Embryonic facial prominence (tissue), 1 donor: ENCODE results near the gene CAVIN4.

Source experiments
- DNase-seq: peaks from one replicate; pipeline ENCODE4 v3.0.0-alpha.2; 2016; ENCODE audit errors: extremely low spot score

CAVIN4 gene

GRCh38 chr9:100577776-100578448 lies at the start of gene CAVIN4:
CAVIN4 (plus strand) TSS chr9:100578079; CDS start chr9:100578144, 65 bp downstream.
- no peak for DNase-seq

DNA sequence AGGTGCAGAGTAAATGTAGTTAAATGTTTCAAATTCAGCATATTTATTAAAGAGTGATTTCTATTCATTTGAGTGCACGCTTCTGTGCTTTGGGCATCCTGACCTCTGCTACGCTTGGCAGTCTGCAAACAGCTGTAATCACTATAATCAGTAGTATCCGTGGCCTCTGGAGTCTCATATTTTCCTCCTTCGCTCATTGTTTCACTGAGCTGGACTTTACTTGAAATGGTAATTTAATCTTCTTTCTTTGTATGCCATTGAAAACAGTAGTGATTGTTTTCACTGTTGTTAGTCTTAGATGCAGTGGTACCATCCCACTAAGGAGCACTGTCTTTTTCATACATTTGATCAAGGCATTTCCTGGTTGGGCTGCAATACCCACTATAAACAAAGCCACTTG lies 43.5 kb upstream of the CAVIN4 start:
- DNase-seq: no peak

- no peak for DNase-seq
Measured at GRCh38 chr9:100540327-100540726, 37.6 kb upstream of the CAVIN4 start.

- no peak for DNase-seq
Measured at GRCh38 chr9:100549048-100549447, 28.8 kb upstream of the CAVIN4 start.

DNA sequence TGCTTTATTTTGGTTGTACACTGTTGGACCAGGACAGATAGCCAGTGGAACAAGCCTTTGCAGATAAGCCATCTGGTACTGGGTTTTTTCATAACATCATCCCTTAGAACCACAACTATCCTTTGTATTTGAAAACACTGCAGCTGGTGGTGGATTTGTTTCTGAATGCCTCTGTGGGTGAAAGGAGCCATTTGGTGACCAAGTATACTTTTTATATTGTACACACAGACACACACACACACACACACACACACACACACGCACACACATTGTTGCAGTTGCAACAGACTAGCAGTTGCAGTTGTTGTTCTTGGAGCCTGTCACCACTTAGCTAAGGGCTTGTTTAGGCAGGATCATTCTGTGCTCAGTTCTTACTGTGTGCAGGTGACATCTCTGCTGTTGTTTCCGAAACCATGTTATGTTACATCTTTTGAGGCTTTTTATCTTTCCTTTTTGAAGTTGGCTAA lies 22.9 kb upstream of the CAVIN4 start:
- DNase-seq: no peak

DNA sequence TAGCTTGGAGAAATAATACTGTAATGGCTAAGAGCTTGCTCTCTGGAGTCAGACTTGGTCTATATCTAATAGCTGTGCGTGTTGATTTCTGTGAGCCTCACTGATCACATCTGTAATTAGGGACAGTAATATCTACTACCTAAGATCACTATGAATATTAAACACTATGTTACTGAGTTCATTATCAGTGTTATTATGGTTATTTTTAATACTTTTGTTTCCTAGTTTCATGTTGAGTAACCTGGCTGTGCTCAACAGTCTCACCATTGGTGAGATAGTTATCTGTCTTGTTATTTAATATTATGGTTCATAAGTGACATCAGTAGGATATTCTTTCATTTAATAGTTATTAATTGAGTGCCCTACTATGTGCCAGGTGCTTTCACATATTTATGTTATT lies 22.4 kb upstream of the CAVIN4 start:
- no peak for DNase-seq

GRCh38 chr9:100557053-100557452 lies 20.8 kb upstream of the CAVIN4 start:
- no peak for DNase-seq

- no peak for DNase-seq
Measured at GRCh38 chr9:100561256-100561655, 16.6 kb upstream of the CAVIN4 start.

DNA sequence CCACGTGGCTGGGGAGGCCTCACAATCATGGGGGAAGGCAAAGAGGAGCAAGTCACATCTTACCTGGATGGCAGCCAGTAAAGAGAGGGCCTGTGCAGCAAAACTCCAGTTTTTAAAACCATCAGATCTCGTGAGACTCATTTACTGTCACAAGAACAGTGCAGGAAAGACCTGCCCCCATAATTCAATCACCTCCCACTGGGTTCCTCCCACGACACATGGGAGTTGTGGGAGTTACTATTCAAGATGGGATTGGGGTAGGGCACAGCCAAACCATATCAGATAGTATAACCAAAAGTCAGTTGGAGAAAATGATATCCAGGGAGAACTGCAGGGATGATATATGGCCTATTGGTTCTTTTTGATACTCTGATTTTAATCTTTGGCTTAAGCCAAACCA lies 10.0 kb upstream of the CAVIN4 start:
- DNase-seq: no peak

GRCh38 chr9:100573655-100574260 lies 4.1 kb upstream of the CAVIN4 start:
- DNase-seq: no peak

DNA sequence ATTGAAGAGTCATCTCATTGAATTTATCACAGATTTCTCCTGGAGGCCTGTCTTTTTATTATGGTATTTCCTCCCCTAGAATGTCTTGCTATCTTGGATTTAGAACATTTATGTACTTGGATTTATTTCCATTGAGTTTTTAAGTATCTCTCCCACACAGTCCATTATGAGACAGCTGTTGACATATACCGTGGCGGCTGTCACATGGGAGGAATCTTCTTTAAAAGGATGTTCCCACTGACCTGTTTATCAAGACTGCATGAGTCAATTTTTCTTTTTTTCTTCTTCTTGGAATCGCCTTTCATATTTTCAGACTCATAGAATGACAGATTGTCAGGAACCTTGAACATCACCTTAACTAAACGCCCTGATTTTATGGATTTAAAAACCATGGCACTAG lies 2.9 kb upstream of the CAVIN4 start:
- no peak for DNase-seq

DNA sequence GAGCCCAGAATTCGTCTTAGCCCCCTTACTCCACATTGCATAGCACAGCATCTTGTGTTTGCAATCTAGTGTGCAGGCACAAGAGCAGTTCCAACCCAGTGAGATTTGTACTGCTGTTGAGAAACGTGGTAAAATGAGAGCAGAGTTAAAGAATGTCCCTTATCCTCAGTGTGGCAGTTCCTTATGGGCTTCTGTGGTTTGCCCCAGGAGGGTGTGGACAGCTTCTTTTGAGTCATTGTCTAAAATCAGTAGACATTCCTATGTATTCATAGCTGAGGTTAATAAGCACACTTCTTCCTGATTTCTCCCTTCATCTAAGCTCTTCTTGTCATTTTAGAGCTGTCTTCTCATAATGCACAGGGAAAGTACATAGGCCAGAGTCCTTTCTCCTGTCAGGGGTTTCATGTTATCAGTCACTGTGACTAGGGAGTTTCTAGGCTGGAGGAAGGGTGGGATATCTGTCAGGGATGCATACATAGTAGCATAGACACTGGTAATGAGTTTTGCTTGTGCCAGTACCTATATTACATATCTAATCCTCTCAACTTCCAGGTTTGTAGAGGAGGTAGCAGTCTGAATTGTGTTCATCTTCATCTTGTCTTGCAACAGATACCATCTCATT lies 2.0 kb upstream of the CAVIN4 start:
- DNase-seq: no peak

- no peak for DNase-seq
Measured at GRCh38 chr9:100578610-100579009, 731 bp downstream of the CAVIN4 start.

DNA sequence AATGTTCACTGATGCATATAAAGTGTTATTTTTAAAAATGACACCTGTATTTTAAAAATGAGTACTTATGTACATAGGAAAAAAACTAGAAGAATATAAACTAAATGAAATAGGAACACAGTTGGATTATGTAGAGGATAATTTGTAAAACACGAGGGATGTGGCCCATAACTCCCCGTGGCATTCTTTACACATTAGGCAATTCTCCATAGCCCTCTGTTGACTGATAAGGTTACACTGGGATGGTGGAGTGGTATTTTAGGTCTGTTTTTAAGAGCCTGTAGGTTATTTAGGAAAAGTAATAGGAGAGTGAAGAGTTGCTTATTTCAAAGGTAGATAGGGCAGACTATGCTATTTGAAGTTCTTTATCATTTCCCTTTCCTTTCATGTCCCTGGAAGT lies 1.8 kb downstream of the CAVIN4 start:
- no peak for DNase-seq

DNA sequence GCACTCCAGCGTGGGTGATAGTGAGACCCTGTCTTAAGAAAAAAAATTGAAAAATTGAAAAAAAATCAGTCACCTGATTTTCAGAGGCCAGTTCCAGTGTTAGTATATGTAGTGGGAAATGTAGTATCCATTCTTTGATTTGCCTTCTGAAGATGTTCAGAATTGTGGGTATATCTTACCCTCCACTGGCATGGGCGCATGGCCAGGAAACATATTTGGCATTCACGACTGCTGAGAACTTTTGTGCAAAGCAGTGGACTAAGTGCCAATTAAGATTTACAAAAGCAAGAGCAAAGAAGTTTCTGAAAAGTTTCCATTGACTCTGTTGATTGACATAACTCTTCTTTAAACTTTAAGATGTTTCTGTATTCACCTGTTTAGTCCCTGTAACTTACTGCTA lies 2.4 kb downstream of the CAVIN4 start:
- no peak for DNase-seq

- no peak for DNase-seq
Measured at GRCh38 chr9:100581081-100581480, 3.2 kb downstream of the CAVIN4 start.

GRCh38 chr9:100581661-100582060 lies 3.8 kb downstream of the CAVIN4 start:
- no peak for DNase-seq

DNA sequence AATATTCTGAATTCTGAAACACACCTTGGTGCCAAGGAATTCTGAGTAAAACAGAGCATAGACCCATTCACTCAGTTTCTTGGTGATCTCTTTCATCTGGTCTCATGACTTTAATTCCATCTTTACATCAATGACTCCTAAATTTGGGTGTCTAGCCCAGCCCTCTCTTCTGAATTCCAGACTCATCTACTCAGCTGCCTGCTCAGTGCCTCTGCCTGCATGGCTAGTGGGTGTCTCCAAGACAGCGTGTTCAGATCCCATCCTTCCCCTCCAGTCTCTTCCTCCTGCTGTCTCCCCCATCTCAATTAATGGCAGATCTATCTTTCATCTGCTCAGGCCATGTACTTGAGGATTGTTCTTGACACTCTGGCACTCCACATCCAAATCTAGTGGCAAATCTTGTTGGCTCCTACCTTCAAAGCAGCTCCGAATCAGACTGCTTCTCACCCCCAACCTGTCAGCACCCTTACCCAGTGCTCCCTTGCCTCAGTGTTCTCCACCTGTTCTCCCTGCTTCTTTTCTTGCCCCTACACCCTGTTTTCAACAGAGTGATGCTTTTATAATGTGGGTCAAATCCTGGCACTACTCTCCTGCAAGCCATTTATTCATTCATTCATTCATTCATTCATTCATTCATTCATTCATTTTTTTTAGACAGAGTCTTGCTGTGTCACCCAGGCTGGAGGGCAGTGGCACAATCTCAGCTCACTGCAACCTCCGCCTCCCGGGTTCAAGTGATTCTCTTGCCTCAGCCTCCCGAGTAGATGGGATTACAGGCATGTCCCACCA lies 5.3 kb downstream of the CAVIN4 start:
- no peak for DNase-seq

DNA sequence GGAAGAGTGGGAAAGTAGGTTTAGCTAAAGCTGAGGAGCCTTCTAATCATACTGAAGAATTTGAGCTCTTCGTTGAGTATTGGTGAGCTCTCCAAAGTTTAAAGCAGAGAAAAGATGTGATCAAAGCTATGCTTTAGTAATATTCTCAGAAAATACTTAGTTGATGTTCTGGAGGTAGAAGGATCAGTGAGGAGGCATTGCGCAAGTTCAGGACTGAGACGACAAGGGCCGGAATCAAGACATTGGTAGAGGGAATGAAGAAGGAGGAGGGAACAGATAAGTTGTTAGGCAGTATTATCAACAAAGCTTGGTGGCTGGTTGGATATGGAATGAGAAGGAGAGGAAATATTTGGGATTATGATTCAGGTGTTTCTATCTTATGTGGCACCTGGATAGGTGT lies 7.1 kb downstream of the CAVIN4 start:
- DNase-seq: no peak

DNA sequence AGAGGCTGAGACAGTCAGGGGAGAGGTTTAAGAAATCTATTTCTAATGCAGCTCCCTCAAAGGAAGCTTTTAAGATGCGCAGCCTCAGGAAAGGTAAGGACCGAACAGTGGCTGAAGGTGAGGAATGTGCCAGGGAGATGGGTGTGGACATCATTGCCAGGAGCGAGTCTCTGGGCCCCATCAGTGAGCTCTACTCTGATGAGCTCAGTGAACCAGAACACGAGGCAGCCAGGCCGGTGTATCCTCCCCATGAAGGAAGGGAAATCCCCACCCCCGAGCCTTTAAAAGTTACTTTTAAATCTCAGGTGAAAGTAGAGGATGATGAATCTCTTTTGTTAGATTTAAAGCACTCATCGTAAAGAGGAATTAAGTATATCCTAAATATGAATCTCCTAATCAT lies 8.2 kb downstream of the CAVIN4 start:
- DNase-seq: no peak

DNA sequence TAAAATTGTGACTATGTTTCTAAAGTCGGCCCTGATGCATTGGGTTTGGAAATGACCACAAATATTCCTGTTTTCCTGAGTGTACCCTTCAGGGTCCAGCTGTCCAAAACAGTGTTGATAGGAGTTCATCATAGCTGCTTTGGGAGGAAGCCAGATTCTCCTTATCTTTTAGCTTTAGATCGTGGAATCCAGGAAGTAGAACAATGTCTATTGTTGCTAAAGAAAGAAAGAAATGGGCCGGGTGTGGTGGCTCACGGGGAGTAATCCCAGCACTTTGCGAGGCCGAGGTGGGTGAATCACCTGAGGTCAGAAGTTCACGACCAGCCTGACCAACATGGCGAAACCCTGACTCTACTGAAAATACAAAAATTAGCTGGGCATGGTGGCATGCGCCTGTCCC lies 9.5 kb downstream of the CAVIN4 start:
- no peak for DNase-seq

- DNase-seq: no peak
Measured at GRCh38 chr9:100589582-100589981, 11.7 kb downstream of the CAVIN4 start.
